Kasumi-1 (cell line): ENCODE data around the gene ASXL2.
A peak's percentile ranks its signal among the peaks of the same experiment; 100 is the strongest.
"Not testable (repeated sequence)": the region's sequence is repeated elsewhere in the genome, so short reads cannot be mapped to it uniquely, and the experiment has no call there.

Experiments
- DNase-seq, 2 experiments: peaks; one replicate each; lab custom pipeline; 2025; lab: John Stamatoyannopoulos, UW

The ASXL2 gene

DNA sequence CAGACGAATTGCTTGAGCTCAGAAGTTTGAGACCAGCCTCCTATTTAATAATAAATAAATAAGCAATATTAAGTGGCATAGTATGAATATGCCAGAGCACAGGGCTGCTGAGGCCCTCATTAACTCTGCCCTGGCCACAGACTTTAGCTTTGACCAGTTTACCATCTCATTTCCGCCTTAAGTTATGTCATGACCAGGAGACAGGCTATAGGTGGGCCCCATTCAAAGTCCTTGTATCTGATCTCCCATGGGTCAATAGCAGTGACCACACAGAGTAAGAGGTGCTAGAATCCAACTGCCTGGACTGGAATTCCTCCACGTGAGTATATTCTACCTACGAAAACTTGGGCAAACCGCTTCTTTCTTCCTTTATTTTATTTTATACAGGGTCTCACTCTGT is 13.4 kb upstream of the ASXL2 start:
- DNase-seq, result no peak

DNA sequence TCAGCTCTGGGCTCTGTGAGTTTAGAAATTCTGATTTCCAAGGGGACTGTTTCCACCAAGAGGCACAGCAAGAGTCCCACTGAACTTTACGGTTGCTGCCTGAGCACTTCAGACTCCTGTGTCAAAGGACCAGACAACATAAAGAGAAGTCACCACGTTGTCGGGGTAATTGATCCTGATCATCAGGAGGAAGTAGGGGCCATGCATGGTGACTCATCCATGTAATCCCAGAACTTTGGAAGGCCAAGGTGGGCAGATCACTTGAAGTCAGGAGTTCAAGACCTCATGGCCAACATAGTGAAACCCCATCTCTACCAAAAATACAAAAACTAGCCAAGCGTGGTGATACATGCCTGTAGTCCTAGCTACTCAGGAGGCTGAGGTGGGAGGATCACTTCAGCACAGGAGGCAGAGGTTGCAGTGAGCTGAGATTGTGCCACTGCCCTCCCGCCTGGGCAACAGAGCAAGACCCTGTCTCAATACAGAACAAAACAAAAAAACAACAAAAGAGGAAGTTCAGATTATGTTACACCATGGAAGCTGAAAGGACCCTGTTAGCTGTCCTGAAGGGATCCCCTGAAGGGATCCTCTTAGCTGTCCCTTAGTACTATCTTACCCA is 9.4 kb upstream of the ASXL2 start:
- no peak for DNase-seq

DNA sequence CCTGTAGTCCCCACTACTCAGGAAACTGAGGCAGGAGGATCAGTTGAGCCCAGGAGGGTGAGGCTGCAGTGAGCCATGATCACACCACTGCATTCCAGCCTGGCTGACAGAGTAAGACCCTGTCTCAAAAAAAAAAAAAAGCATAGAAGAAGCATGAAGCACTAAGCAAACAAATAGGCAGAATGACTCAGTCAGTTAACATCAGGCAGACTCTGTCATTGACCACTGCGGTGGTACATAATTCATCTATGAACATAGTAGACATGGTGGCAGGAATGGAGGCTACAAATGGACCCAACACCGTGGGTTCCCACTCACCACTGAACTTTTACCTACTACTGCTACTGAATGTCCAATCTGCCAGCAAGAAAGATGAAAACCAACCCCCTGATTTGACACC is 7.6 kb upstream of the ASXL2 start:
- DNase-seq, result no peak

DNA sequence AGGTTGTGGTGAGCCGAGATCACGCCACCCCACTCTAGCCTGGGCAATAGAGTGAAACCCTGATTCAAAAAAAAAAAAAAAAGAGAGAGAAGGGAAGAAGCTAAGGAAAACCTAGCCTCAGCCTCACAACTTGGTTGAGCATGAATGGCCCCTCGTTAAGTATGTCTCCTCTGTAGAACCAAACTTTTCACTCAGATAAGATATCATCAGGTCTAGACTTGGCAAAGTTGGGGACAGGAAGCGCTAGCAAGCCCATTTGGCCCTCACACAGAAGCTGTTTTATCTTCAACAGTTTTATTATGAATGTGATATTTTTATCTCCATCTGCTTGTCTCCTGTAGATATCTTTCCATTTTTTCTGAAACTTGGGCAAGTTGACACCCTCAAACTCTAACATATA is 3.5 kb upstream of the ASXL2 start:
- DNase-seq, result no peak

DNA sequence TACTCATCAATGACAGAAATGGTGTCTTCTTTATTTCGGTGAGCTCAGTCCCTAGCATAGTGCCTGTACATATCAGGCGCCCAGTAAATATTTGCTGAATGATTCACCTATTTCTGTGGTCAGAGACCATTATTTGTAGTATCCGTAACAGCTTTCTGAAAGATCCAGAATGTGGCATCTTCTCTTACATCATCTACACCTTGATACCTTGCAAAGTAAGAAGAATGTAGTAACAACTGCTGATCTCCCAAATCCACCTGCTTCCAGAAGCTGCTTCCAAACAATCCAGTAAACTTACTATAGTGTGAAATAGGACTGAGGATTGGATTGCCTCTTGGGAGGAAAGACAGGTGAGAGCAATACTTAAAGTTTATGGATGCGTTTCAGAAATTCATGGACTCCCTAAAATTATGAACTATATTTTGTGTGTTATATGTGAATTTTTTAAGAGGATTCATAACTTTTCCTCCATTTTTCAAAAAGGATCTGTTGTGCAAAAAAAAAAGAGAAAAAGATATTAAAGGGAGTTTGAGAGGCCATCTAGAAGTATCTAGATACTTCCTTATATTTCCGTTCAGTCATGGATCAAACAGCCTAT is 945 bp upstream of the ASXL2 start:
- no peak for DNase-seq

DNA sequence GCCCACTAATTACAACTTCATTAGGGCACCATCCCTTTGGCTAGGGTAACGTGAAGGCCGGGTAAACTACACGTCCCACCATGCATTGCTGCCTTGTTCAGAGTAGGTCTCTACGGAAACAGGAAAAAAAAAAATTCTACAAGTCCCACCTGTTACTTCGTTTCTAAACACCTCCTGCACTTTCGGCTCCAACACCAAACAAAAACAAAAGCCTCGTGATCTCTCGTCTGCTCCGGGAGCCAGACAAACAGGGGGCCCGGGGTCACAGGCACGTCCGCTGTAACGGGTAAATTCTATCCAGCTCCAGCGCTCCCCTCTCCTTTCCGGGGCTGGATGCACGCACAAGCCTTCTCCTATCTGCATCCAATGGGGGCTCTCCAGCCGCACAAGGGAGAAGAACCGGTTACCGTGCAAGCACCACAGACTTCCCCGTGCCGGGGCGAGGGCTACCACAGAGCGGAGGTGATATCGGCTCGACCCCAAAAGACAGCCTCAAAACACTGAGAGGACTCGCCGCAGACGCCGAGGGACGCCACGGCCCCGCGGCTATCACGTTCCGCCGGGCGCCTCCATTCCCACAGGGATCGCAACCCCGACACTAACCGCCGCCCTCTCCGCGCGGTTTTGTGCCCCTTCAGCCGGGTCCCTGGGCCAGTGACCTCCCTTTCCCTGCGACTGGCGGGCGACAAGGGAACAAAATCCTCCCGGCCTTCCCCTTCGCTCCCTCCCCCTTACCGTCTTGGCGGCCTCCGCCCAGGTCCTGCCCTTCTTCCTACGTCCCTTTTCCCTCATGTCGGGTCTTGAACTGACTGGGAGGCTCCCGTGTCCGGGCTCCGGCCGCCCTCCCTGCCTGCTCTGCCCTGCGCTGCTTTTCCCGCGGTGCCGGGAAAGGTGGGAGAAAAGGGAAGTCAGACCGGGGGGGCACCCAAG is 591 bp downstream of the ASXL2 start:
- DNase-seq, result peak; percentile 81 to 85

DNA sequence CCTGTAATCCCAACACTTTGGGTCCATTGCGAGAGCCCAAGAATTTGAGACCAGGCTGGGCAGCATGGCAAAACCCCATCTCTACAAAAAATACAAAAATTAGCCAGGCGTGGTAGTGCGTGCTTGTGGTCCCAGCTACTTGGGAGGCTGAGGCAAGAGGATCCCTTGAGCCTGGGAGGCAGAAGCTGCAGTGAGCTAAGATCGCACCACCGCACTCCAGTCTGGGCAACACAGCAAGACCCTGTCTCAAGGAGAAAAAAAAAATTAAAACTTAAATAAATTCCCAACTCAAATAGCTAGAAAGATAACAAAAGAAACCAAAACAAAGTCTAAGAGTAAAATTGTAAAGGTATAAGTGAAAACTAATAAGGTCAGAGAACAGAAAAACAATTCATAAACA is 6.2 kb downstream of the ASXL2 start:
- no peak for DNase-seq

DNA sequence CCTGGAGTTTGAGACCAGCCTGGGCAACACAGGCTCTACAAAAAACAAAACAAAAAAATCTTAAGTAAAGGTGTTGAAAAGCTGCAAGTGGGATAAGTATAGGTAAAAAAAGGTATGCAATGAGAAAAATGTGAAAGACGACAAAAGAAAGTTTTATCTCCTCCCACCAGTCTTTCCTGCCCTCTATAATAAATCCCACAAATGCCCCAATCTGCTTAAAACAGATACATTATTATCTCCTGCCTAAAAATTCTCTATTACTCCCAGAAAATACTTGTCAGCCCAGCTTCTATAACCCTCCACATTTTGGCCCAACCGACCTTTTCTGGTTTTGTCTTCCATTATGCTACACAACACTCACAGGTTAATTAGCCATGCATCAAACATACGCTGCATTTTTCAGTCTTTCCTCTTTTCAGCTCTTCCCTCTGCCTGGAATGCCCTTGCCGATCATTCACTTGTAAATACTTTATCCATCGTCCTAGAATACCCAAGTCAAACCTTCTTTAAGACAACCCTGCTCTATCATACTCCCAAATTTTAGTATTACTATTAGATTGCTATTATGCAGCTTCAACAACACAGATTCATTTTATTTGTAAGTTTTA is 10.8 kb downstream of the ASXL2 start:
- no peak for DNase-seq

DNA sequence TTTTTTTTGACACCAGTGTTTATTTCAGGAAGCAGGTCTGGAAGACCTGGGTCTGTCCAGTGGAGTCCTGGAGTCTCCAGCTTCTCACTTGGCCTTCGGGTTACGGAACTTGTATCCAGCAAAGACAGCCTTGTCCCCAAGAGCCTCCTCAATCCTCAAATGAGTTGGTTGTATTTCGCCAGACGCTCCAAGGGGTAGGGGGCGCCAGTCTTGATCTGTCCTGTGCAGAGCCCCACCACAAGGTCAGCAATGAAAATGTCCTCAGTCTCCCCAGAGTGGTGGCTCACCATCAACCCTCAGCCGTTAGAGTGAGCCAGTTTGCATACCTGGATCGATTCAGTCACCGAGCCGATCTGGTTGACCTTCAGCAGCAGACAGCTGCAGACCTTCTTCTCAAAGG is 21.9 kb downstream of the ASXL2 start:
- DNase-seq, result no peak

DNA sequence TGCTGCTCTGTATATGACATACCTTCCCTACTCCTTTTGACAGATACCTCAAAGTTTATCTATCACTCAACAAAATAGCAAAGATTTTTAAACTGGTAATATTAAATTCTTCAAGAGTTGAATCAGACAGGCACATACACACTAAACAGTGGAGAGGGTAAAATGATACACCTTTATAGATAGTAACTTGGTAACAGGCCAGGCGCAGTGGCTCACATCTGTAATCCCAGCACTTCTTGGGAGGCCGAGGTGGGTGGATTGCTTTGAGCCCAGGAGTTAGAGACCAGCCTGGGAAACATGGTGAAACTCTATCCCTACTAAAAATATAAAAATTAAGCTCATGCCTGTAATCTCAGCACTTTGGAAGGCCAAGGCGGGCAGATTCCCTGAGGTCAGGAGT is 23.2 kb downstream of the ASXL2 start:
- DNase-seq, result no peak

DNA sequence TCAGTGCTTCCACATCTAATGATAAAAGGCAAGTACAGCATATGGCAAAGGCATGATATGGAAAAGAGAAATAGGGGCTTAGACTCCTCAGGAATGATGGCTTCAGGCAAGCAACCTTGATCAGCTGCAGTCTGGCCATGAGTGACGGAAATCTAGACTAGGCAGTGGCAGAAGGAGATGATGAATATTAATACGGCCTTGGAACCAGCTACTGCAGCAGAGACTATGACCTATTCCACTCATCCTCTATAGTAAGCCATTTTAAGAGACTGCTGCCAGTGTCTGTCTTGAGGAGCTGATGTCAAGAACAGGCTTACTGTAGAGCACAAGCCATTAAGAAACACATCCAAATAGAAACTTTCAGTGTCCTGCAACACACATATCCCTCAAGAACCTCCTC is 23.7 kb downstream of the ASXL2 start:
- DNase-seq, result no peak

DNA sequence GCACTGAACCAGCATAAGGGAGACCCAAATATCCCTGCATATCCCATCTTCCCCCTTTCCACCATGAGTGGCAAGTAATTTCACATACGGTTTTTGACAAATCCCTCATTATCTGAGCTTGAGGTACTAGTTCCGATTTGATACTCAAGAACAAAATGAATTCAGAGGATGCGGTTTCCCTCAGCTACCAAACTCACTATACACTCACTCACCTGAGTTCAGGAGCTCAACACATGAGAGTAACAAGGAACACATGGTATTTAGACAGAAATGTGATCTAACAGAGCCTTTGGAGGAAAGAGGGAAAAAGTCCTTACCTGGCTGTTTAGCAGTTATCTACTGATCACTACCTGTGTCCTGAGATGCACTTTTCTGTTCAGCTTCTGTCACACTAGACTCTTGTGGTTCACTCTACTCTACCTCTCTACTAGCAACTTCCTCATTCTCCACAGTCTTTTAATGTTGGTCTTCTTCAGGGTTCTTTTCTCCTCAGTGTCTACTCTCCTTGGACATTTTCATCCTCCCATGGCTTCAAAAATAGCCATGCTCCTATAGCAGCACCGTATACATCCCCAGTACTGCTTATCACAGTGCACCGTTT is 25.1 kb downstream of the ASXL2 start:
- peak; percentile 67 to 74 for DNase-seq

DNA sequence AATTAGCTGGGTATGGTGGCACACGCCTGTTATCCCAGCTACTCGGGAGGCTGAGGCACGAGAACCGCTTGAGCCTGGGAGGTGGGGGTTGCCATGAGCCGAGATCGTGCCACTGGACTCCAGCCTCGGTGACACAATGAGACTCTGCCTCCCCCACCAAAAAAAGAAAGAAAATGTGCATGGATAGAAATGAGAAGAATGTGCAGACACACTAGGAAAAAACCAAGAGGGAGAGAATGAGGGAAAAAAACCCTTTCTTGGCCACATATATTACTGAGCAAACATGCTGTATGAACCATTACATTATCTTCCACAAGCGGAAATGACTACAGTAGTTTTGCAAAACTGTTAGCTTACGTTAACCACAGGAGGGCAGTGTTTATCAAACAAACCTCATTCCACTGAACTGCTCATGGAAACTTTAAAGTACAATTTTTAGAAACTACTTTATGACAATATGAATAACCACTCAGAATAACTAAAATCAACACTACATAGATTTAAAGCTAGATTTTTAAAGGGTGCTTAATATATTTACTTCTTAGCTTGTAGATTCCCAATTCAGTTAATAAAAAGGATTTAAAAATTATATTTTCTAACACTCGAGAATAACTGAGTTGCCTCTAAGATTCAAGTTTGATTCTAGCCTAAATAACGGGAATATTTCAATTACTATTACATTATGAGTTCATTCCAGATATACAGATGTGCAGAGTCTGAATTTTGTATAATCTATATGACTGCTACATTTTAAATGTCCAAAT is 26.4 kb downstream of the ASXL2 start:
- peak; percentile 92 to 94 for DNase-seq

DNA sequence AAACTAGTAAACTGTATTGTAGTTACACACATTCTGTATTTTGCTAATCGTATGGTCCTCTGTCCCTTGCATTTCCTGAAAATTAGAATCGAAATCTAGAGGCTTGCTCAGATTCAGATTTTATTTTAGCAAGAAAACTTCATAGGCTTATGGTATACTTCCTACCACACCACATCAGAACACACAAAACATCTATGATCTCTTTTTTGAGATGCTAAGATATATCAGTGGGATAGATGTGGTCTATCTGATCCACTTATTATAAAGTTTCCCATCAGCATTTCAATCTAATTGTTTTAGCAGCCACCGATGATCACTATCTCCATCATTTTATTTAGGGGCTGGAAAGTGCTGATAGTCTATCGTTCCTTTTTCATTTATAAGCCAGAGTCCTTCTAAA is 27.9 kb downstream of the ASXL2 start:
- DNase-seq, result not testable (repeated sequence)

DNA sequence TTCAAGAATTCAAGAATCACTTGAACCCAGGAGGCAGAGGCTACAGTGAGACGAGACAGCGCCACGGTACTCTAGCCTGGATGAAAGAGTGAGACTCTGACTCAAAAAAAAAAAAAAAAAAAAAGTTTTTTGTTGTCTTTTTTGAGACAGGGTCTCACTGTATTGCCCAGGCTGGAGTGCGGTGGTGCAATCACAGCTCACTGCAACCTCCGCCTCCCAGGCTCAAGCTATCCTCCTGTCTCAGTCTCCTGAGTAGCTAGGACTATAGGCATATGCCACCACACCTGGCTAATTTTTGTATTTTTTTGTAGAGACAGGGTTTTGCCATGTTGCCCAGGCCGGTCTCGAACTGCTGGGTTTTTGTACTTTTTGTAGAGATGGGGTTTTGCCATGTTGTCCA is 28.9 kb downstream of the ASXL2 start:
- not testable (repeated sequence) for DNase-seq

DNA sequence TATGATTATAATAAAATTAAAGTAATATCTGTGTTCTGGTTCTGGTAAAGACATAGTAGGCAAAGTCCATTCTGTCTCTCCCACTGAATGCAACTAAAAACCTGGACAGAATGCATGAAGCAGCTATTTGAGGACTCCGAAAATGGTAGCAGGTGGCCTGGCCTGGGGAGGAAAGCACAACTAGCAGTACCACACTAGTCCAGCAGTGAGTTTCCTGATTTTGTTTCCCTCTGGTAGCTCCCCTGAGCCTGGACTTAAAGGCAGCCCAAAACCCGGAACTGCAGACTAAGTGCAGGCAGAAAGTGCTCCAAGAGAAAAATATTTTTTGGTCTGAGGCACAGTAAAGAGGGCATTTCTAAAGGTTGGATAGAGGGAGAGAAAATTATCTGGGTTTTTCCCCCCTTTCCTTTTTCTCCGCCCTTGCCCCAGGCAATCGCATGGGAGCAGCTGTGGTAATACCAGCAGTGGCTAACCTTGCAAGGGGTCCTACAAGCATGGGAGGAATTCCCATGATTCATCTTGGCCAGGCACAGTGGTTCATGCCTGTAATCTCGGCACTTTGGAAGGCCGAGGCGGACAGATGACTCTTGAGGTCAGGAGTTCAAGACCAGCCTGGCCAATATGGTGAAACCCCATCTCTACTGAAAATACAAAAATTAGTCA is 32.3 kb downstream of the ASXL2 start:
- DNase-seq, result peak in 1 of 2 experiments; percentile 16

DNA sequence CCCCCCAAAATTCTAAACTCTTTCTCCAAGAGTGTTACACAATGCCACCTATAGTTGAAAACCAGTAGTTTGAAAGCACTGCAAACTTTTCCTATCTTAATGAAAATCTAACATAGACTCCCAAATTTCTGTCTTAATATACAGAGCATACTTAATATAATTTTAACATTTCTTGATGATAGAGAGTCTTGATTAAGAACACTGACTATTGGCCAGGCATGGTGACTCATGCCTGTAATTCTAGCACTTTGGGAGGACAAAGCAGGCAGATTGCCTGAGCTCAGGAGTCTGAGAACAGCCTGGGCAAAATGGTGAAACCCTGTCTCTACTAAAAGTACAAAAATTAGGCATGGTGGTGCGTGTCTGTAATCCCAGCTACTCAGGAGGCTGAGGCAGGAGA is 34.2 kb downstream of the ASXL2 start:
- DNase-seq, result no peak

DNA sequence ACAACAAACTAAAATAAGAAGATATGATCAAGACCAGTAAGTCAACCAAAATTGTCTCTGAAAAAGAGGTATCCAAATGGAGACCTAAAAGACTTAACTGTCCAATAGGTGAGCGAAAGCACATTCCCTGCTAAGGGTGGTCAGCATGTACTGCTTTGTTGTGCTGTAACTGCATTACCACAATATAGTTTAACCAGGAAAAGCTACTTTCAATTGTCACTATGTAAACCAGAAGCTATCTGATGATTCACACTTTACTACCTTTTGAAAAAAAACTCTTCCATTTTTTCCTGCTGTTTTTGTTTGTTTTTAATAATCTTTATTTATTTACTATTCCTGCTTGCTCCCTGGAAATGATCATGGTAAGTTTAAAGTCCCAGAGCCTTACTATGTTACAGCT is 36.1 kb downstream of the ASXL2 start:
- no peak for DNase-seq

DNA sequence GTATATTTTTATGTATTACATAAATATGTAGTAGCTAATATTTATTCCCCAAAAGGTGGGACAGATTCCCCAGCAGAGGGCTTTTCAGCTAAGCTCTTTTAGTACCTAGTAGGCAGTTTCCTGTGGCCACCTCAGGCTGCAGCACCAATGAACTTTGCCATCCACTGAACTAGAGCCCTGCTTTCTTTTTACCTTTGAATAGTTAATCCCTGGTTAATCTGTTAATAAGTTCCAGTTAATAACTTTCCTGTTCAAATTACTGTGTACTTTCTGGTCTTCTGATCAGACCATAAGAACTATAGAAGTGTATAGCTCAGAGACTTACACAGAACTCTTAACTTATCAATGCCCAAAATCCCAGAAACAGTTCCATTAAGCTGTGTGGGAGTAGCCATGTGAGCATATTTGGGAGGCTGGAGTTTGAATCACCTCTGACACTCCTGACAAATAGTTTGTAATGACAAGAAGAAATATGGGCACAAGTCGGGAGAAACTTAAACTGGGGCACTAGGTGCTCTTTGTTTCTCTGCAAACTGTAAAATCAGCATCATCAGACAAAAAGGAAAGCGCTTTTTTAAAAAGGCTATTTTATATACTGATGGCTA is 40.0 kb downstream of the ASXL2 start:
- DNase-seq, result no peak

DNA sequence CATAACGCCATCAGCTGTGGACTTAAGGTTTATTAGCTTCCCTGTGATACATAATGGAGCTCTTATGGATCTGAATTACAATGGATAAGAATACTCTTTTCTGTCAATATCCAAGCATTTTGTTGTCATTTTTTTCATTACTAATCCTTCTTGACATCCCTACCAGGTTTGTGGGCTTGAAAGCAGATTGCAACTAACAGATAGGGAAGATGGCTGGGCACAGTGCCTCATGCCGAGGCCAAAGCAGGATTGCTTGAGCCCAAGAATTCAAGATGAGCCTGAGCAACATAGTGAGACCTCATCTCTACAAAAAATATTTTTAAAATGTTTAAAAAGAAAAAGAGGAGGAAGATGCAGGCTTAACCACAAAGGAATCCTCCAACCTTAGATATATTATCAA is 42.4 kb downstream of the ASXL2 start:
- DNase-seq, result no peak

DNA sequence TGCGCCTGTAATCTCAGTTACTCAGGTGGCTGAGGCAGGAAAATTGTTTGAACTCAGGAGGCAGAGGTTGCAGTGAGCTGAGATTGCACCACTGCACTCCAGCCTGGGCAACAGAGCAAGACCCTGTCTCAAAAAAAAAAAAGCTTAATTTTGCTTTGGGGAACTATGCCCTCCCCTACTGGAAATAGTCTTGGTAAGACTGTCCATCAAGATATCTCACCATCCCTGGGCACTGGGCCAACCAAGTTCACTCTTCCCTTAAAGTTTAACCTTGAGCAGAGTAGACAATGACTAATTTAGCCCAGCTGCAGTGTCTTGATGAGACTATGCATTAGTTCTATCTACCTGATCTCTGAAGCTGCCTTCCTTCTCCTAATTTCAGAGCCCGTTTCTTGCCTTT is 44.7 kb downstream of the ASXL2 start:
- no peak for DNase-seq
